Tibial artery (tissue), 4 donors: ENCODE measurements around the gene ADAMTS2.

Experiments used
- DNase-seq, 2 donors: peaks; one replicate each; pipeline ENCODE4 v3.0.0-alpha.2; 2019
- H3K27ac ChIP-seq, 2 donors: fragments of 200-600 bp; sonication (generic) in 1 of 2; 1 replicate in 1 of 2; 2 replicates in 1 of 2; pipeline ENCODE4 v1.5.1; 2018 to 2019; ENCODE audit warnings: mild to moderate bottlenecking in 1 of 2
- H3K27me3 ChIP-seq, 2 donors: fragments of 200-600 bp; sonication (generic) in 1 of 2; one replicate each; pipeline versions ENCODE4 v1.5.1 to v1.6.0; 2016 to 2019
- H3K36me3 ChIP-seq, 3 donors: fragments of 200-600 bp; sonication (generic) in 2 of 3; one replicate each; pipeline ENCODE4 v1.5.1; 2016 to 2019; ENCODE audit warnings: mild to moderate bottlenecking in 2 of 3
- H3K4me1 ChIP-seq, 4 donors: fragments of 200-600 bp; sonication (generic) in 2 of 4; 1 replicate in 3 of 4; 2 replicates in 1 of 4; pipeline ENCODE4 v1.5.1; 2016 to 2019
- H3K4me3 ChIP-seq, 2 donors: fragments of 200-600 bp; sonication (generic) in 1 of 2; 1 replicate in 1 of 2; 2 replicates in 1 of 2; pipeline ENCODE4 v1.5.1; 2018 to 2019; ENCODE audit warnings: mild to moderate bottlenecking in 2 of 2
- H3K9me3 ChIP-seq, 3 donors: fragments of 200-600 bp; sonication (generic) in 1 of 3; one replicate each; pipeline ENCODE4 v1.5.1; 2016 to 2019
- intact Hi-C: fragments of 100-400 bp; cut with DNase I; formaldehyde crosslinking; loops from one replicate; pipeline ENCODE4 v1.15.0; 2023; ENCODE audit warnings: low total_unique reads
- TF ChIP-seq, protein P1 (sequence below), 2 experiments: fragments of 200-600 bp in 1 of 2; fragments of 450-650 bp in 1 of 2; IDR thresholded peaks; one replicate each; pipeline ENCODE4 v1.5.1; 2017 to 2019; ENCODE audit warnings: antibody characterized with exemption in 2 of 2, mild to moderate bottlenecking in 1 of 2, moderate library complexity in 1 of 2

Gene ADAMTS2

GRCh38 chr5:179348011-179348530, 2.8 kb upstream of the ADAMTS2 start:
- TF ChIP-seq, protein P1, sequence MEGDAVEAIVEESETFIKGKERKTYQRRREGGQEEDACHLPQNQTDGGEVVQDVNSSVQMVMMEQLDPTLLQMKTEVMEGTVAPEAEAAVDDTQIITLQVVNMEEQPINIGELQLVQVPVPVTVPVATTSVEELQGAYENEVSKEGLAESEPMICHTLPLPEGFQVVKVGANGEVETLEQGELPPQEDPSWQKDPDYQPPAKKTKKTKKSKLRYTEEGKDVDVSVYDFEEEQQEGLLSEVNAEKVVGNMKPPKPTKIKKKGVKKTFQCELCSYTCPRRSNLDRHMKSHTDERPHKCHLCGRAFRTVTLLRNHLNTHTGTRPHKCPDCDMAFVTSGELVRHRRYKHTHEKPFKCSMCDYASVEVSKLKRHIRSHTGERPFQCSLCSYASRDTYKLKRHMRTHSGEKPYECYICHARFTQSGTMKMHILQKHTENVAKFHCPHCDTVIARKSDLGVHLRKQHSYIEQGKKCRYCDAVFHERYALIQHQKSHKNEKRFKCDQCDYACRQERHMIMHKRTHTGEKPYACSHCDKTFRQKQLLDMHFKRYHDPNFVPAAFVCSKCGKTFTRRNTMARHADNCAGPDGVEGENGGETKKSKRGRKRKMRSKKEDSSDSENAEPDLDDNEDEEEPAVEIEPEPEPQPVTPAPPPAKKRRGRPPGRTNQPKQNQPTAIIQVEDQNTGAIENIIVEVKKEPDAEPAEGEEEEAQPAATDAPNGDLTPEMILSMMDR (IDR thresholded peaks at IDR 0.05) = no peak
- no peaks in the 10 kb centered on the region for H3K36me3 ChIP-seq
- intact Hi-C loops = loop anchor here (10.0 kb wide), 1 partner anchor 147 kb away; no protein-coding TSS in a partner anchor
- H3K4me3 ChIP-seq = no peak overlapping the region
- H3K27ac ChIP-seq = no peak overlapping the region
- H3K9me3 ChIP-seq = no peaks in the 10 kb centered on the region
- no peak for DNase-seq
- H3K4me1 ChIP-seq = peaks cover 0 to 24% (median 12%) of the 10 kb centered on the region in 4 donors
- no peaks in the 10 kb centered on the region for H3K27me3 ChIP-seq

GRCh38 chr5:179347581-179347980, 2.3 kb upstream of the ADAMTS2 start:
- intact Hi-C loops = loop anchor here (10.0 kb wide), 1 partner anchor 147 kb away; no protein-coding TSS in a partner anchor
- no peaks in the 10 kb centered on the region for H3K9me3 ChIP-seq
- H3K4me1 ChIP-seq = peaks cover 0 to 29% (median 17%) of the 10 kb centered on the region in 4 donors
- DNase-seq = no peak
- no peak overlapping the region for H3K4me3 ChIP-seq
- no peaks in the 10 kb centered on the region for H3K36me3 ChIP-seq
- H3K27me3 ChIP-seq = no peaks in the 10 kb centered on the region
- TF ChIP-seq, protein P1 (IDR thresholded peaks at IDR 0.05) = no peak
- H3K27ac ChIP-seq = no peak overlapping the region

DNA sequence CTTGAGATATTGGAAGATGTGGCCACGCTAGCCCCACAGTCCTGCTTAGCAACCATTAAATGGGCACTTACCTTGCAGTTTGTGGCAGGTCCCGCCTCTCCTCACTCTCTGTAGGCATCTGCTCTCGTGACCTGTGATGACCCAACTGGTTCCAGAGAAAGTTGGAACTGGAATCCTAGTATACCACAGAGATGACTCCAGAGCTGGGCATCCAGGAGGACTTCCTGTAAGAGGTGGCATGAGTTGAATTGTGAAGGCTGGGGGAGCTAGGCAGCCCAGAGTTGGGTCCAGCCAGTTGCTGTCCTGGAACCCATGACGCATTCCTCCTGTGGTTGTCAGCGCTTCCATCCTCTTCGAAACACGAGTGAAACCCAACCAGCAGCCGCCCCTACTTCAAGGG, 1.6 kb upstream of the ADAMTS2 start:
- Histone ChIP-seq H3K36me3 (no peaks in the 10 kb centered on the region), H3K27ac (no peak overlapping the region), H3K27me3 (no peaks in the 10 kb centered on the region), H3K4me3 (no peak overlapping the region), H3K4me1 (peaks cover 0 to 36% (median 23%) of the 10 kb centered on the region in 4 donors), H3K9me3 (no peaks in the 10 kb centered on the region)
- TF ChIP-seq, protein P1 (IDR thresholded peaks at IDR 0.05) = no peak
- intact Hi-C loops = loop anchor here (10.0 kb wide), 1 partner anchor 148 kb away; no protein-coding TSS in a partner anchor
- no peak for DNase-seq

DNA sequence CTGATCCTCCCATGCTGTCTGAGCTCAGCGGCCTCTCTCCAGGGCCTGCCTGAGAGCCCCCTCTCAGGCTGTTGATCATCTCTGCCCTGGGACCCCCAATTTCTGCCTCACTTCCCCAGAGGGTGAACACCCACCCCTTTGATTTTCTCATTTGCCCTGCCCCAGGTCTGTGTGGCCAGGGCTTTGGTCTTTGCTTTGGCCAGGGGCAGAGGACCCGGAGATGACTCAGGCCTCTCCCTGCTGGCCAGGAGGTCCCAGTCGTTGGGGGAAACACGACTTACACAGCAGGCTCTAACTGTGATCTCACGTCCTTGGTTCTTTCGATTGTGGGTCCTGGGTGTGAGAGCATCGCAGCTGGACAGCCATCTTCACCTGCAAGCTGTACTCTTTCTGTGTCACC, 1.1 kb upstream of the ADAMTS2 start:
- no peak for DNase-seq
- Histone ChIP-seq H3K27ac (peak overlapping the region in 1 of 2 donors; percentile 57), H3K4me1 (peaks cover 0 to 38% (median 24%) of the 10 kb centered on the region in 4 donors), H3K4me3 (no peak overlapping the region), H3K36me3 (no peaks in the 10 kb centered on the region), H3K27me3 (no peaks in the 10 kb centered on the region), H3K9me3 (no peaks in the 10 kb centered on the region)
- intact Hi-C loops = loop anchor here (10.0 kb wide), 1 partner anchor 148 kb away; no protein-coding TSS in a partner anchor
- TF ChIP-seq, protein P1 (IDR thresholded peaks at IDR 0.05) = no peak

GRCh38 chr5:179345183-179345432, 153 bp downstream of the ADAMTS2 start:
- H3K9me3 ChIP-seq = no peaks in the 10 kb centered on the region
- peak overlapping the region; percentile 71 to 75 for H3K4me3 ChIP-seq
- H3K4me1 ChIP-seq = peaks cover 0 to 38% (median 24%) of the 10 kb centered on the region in 4 donors
- no peaks in the 10 kb centered on the region for H3K36me3 ChIP-seq
- TF ChIP-seq, protein P1 (IDR thresholded peaks at IDR 0.05) = no peak
- DNase-seq = no peak
- peak overlapping the region; percentile 59 to 72 for H3K27ac ChIP-seq
- H3K27me3 ChIP-seq = no peaks in the 10 kb centered on the region
- intact Hi-C loops = loop anchor here (10.0 kb wide), 1 partner anchor 150 kb away; no protein-coding TSS in a partner anchor
